ENCODE data around the gene OR12D1. TPM values are rescaled to one million over a fixed set of nuclear protein-coding genes. Genes with fewer than 3 reads are reported as not detected.

Gene OR12D1
- total RNA-seq, 2 donors from 2014 or later, result not detected

- DNase-seq (ENCODE audit: low spot score), result no peak
- intact Hi-C loops (cut with DNase I), result no loop called here
- Histone ChIP-seq H3K27ac (no peak overlapping the region), H3K36me3 (no peaks in the 10 kb centered on the region), H3K9me3 (no peaks in the 10 kb centered on the region), H3K27me3 (replicated peaks; ENCODE audit: insufficient read depth) (no peaks in the 10 kb centered on the region), H3K4me1 (replicated peaks) (no peaks in the 10 kb centered on the region), H3K4me3 (no peak overlapping the region)
- TF ChIP-seq CTCF (IDR thresholded peaks at IDR 0.05) (no peak), POLR2A (IDR thresholded peaks at IDR 0.05) (no peak), POLR2AphosphoS5 (IDR thresholded peaks at IDR 0.05) (no peak)
- WGBS, result 47% methylated on average over 6 of the region's 6 CpGs
Observed at GRCh38 chr6:29466241-29466640, 51.5 kb downstream of the OR12D1 start.

Other genes with a start within 250 kb of the OR12D1 start
- gene OR2J2, start 244.0 kb upstream of the OR12D1 start, total RNA-seq, result under 1 TPM in 1 of 2 donors, not detected in 1; 0.74 TPM
- under 1 TPM in 1 of 2 donors, not detected in 1; 0.40 TPM for gene OR14J1, start 113.2 kb upstream of the OR12D1 start, total RNA-seq
- gene OR5V1, start 46.1 kb upstream of the OR12D1 start, total RNA-seq, result not detected
- not detected for gene OR12D3, start 39.6 kb upstream of the OR12D1 start, total RNA-seq
- not detected for gene OR12D2, start 19.3 kb upstream of the OR12D1 start, total RNA-seq
- gene OR10C1, start 24.4 kb downstream of the OR12D1 start, total RNA-seq, result not detected
- under 1 TPM in 1 of 2 donors, not detected in 1; 0.23 TPM for gene OR11A1, start 42.1 kb downstream of the OR12D1 start, total RNA-seq
- gene OR2H1, start 42.2 kb downstream of the OR12D1 start, total RNA-seq, result 1 to 10 TPM in 1 of 2 donors, not detected in 1; 1.1 TPM
- not detected for gene MAS1L, start 73.0 kb downstream of the OR12D1 start, total RNA-seq
- 10 to 100 TPM in 1 of 2 donors, 1 to 10 TPM in 1; 2.0 to 11.3 TPM for gene UBD, start 144.8 kb downstream of the OR12D1 start, total RNA-seq
- not detected for gene OR2H2, start 170.2 kb downstream of the OR12D1 start, total RNA-seq
- gene GABBR1, start 218.3 kb downstream of the OR12D1 start, total RNA-seq, result 10 to 100 TPM; 19.4 to 30.7 TPM
- gene MOG, start 242.2 kb downstream of the OR12D1 start, total RNA-seq, result not detected